ENCODE results near the gene CPED1.
"Not testable (repeated sequence)": the region's sequence is repeated elsewhere in the genome, so short reads cannot be mapped to it uniquely, and the experiment has no call there.

Gene CPED1

DNA sequence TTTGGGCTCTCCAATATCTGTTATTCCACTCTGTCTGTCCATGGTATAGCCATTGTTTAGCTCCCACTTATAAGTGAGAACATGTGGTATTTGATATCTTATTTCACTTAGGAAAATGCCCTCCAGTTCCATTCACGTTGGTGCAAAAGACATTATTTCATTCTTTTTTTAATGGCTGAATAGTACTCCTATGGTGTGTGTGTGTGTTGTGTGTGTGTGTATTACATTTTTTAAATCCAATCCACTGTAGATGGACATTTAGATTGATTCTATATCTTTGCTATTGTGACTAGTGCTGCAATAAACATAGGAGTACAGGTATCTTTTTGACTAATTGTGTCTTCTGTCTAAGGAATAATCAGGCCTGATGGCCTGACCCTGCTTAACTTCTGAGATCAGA, 7.4 kb upstream of the CPED1 start:
- no peak for DNase-seq (ENCODE audit: low read depth)
- no peak overlapping the region for H3K4me3 ChIP-seq (ENCODE audit: low read length)
- TF ChIP-seq, protein P1, sequence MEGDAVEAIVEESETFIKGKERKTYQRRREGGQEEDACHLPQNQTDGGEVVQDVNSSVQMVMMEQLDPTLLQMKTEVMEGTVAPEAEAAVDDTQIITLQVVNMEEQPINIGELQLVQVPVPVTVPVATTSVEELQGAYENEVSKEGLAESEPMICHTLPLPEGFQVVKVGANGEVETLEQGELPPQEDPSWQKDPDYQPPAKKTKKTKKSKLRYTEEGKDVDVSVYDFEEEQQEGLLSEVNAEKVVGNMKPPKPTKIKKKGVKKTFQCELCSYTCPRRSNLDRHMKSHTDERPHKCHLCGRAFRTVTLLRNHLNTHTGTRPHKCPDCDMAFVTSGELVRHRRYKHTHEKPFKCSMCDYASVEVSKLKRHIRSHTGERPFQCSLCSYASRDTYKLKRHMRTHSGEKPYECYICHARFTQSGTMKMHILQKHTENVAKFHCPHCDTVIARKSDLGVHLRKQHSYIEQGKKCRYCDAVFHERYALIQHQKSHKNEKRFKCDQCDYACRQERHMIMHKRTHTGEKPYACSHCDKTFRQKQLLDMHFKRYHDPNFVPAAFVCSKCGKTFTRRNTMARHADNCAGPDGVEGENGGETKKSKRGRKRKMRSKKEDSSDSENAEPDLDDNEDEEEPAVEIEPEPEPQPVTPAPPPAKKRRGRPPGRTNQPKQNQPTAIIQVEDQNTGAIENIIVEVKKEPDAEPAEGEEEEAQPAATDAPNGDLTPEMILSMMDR (conservative IDR thresholded peaks at IDR 0.05; ENCODE audit: low read length): no peak

DNA sequence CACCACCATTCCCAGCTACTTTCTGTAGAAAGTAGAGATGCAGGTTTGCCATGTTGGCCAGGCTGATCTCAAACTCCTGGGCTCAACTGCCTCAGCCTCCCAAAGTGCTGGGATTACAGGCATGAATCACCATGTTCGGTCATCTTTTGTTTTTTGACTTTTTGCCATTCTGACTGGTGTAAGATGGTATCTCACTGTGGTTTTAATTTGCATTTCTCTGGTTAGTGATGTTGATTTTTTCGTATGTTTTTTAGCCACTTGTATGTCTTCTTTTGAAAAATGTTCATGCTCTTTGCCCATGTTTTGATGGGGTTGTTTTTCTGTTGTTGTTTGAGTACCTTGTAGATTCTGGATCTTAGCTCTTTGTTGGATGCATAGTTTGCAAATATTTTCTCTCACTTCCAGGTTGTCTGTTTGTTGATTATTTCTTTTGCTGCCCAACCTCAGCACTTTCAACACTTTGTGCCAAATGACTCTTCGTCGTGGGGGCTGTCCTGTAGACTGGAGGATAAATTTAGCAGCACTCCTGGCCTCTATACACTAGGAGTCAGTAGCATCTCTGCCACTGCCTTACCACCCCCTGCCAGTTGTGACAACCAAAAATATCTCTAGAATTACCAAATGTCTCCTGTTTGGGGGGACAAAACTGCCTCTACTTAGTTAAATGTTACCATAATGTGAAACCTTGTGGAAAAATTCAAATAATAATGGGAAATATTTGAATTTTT, 6.5 kb upstream of the CPED1 start:
- TF ChIP-seq, protein P1 (conservative IDR thresholded peaks at IDR 0.05; ENCODE audit: low read length): peak; percentile 28; the same call in 1 of the 2 replicates
- DNase-seq (ENCODE audit: low read depth): peak; percentile 84

DNA sequence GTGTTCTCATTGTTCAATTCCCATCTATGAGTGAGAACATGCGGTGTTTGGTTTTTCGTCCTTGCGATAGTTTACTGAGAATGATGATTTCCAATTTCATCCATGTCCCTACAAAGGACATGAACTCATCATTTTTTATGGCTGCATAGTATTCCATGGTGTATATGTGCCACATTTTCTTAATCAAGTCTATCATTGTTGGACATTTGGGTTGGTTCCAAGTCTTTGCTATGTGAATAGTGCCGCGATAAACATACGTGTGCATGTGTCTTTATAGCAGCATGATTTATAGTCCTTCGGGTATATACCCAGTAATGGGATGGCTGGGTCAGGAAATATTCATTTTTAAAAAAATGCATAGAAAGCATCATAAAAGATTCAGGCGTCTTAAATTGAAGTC, 4.9 kb upstream of the CPED1 start:
- H3K4me3 ChIP-seq (ENCODE audit: low read length); DNase-seq (ENCODE audit: low read depth): not testable (repeated sequence)

More for the DNA sequence above, 6.5 kb upstream of the CPED1 start:
- no peak overlapping the region for H3K4me3 ChIP-seq (ENCODE audit: low read length)

DNA sequence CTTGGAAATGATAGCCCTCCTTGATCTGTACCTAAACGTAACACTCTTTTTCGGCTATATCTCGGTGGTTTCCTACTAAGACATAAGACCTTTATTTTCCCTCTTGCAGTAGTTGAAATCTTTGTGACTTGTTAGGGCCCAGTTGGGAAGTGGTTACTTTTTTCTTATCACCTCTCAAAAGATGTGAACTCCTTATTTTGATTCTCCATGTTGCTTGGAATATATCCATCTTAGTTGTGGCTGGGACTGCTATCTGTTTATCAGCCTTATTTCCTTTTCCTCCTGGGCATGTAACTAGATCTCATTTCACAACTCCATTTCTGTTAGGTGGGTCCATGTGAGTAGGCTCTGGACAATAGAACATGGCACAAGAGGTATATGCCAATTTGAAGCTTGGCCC, 4.1 kb upstream of the CPED1 start:
- H3K4me3 ChIP-seq (ENCODE audit: low read length): no peak overlapping the region
- TF ChIP-seq, protein P1 (conservative IDR thresholded peaks at IDR 0.05; ENCODE audit: low read length): no peak
- DNase-seq (ENCODE audit: low read depth): no peak

DNA sequence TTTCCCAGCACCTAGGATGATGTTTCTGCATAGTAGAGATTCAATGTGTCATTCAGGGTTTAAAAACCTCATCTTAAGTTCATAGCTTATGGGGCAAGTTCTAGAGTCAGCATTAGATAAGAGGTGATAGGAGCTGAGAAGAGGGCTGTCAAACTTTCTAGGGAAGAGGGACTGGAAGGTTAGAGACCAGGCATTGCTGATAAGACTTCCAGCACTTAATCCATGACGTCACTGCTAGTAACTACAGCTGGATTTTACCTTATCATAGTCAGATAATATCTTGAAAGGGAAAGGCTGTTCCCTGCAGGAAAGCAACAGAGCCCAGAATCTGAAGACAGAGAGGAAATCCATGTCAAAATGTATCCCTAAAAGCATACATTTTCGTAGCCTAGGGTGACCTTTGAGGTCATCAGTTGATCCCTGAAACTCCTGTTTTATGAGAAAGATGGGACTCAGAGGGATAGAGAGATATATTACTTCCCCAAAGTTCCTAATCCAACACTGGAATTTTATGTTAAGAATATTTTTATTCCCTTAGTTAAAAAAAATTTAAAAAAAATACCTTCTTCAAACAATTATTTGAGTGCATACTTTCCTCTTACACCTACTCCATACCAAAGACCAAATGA, 3.3 kb upstream of the CPED1 start:
- H3K4me3 ChIP-seq (ENCODE audit: low read length): no peak overlapping the region
- no peak for DNase-seq (ENCODE audit: low read depth)
- TF ChIP-seq, protein P1 (conservative IDR thresholded peaks at IDR 0.05; ENCODE audit: low read length): no peak

GRCh38 chr7:120985839-120986238, 2.7 kb upstream of the CPED1 start:
- no peak overlapping the region for H3K4me3 ChIP-seq (ENCODE audit: low read length)
- TF ChIP-seq, protein P1 (conservative IDR thresholded peaks at IDR 0.05; ENCODE audit: low read length): no peak
- DNase-seq (ENCODE audit: low read depth): no peak

DNA sequence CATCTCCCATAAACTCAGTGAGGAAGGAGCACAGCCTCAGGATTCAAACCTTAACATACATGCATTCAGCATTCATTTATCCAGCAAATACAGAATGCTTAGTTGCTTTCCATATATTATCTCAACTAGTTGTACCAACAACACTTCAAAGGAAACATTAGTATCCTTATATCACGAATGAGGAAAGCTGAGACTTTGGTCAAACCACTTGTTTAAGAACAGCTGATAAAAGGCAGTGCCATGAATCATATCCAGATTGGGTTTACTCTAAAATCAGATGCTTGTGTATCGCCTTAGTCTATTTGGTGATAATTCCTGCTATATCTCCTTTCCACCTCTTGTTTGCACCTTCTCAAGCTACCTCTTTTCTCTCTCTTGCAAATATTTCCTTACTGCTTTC, 1.9 kb upstream of the CPED1 start:
- TF ChIP-seq, protein P1 (conservative IDR thresholded peaks at IDR 0.05; ENCODE audit: low read length): no peak
- no peak overlapping the region for H3K4me3 ChIP-seq (ENCODE audit: low read length)
- no peak for DNase-seq (ENCODE audit: low read depth)

Measured in AG10803 (cell line).